ENCODE measurements around the gene LRBA.

- TF ChIP-seq CTCF (IDR thresholded peaks at IDR 0.05; ENCODE audit: low read depth, low read length, missing input control) (peak; percentile 11), GABPA (IDR thresholded peaks at IDR 0.05 in 1 of 2, conservative IDR thresholded peaks at IDR 0.05 in 1 of 2) (no peak), YY1 (IDR thresholded peaks at IDR 0.05) (no peak), EGR1 (IDR thresholded peaks at IDR 0.05; ENCODE audit: low read depth in 2 of 2) (no peak), TAF1 (conservative IDR thresholded peaks at IDR 0.05) (no peak), ATF3 (IDR thresholded peaks at IDR 0.05) (no peak), MAX (IDR thresholded peaks at IDR 0.05) (no peak), JUND (IDR thresholded peaks at IDR 0.05) (no peak)
Measured at GRCh38 chr4:150799207-150799606, 215.9 kb downstream of the LRBA start.

Measured in liver (tissue), 3 donors.